ENCODE data around the gene TROAP.
"Not testable (repeated sequence)": the region's sequence is repeated elsewhere in the genome, so short reads cannot be mapped to it uniquely, and the experiment has no call there.

Gene TROAP

GRCh38 chr12:49328816-49329215 is 5.8 kb downstream of the TROAP start:
- Histone ChIP-seq H3K9me3 (ENCODE audit: control insufficient read depth in 5 of 5, low read length in 5 of 5) (no peaks in the 10 kb centered on the region), H3K9ac (ENCODE audit: low read length in 5 of 5) (no peak overlapping the region), H3K4me3 (ENCODE audit: low read depth in 1 of 5, low read length in 5 of 5) (no peak overlapping the region), H3K4me1 (ENCODE audit: control insufficient read depth in 5 of 5, insufficient read depth in 5 of 5, low read length in 5 of 5) (peaks cover 0 to 18% (median 11%) of the 10 kb centered on the region in 5 donors), H3K27me3 (ENCODE audit: control insufficient read depth in 5 of 5, insufficient read depth in 4 of 5, low read length in 5 of 5) (peaks cover 4 to 29% (median 14%) of the 10 kb centered on the region in 5 donors), H3K27ac (ENCODE audit: low read depth, low read length) (no peak overlapping the region), H3K36me3 (ENCODE audit: control insufficient read depth in 5 of 5, insufficient read depth in 5 of 5, low read length in 5 of 5) (no peaks in the 10 kb centered on the region)

GRCh38 chr12:49330032-49330619 is 7.1 kb downstream of the TROAP start:
- Histone ChIP-seq H3K27ac (ENCODE audit: low read depth, low read length) (no peak overlapping the region), H3K36me3 (ENCODE audit: control insufficient read depth in 5 of 5, insufficient read depth in 5 of 5, low read length in 5 of 5) (no peaks in the 10 kb centered on the region), H3K9ac (ENCODE audit: low read length in 5 of 5) (no peak overlapping the region), H3K27me3 (ENCODE audit: control insufficient read depth in 5 of 5, insufficient read depth in 4 of 5, low read length in 5 of 5) (peaks cover 15 to 40% (median 24%) of the 10 kb centered on the region in 5 donors), H3K4me3 (ENCODE audit: low read depth in 1 of 5, low read length in 5 of 5) (no peak overlapping the region), H3K4me1 (ENCODE audit: control insufficient read depth in 5 of 5, insufficient read depth in 5 of 5, low read length in 5 of 5) (peaks cover 0 to 18% (median 11%) of the 10 kb centered on the region in 5 donors), H3K9me3 (ENCODE audit: control insufficient read depth in 5 of 5, low read length in 5 of 5) (no peaks in the 10 kb centered on the region)

GRCh38 chr12:49330631-49331379 is 7.8 kb downstream of the TROAP start:
- H3K27me3 ChIP-seq (ENCODE audit: control insufficient read depth in 5 of 5, insufficient read depth in 4 of 5, low read length in 5 of 5): peaks cover 21 to 47% (median 31%) of the 10 kb centered on the region in 5 donors
- H3K36me3 ChIP-seq (ENCODE audit: control insufficient read depth in 5 of 5, insufficient read depth in 5 of 5, low read length in 5 of 5): no peaks in the 10 kb centered on the region
- no peaks in the 10 kb centered on the region for H3K9me3 ChIP-seq (ENCODE audit: control insufficient read depth in 5 of 5, low read length in 5 of 5)
- no peak overlapping the region for H3K27ac ChIP-seq (ENCODE audit: low read depth, low read length)
- no peak overlapping the region for H3K4me3 ChIP-seq (ENCODE audit: low read depth in 1 of 5, low read length in 5 of 5)
- H3K9ac ChIP-seq (ENCODE audit: low read length in 5 of 5): peak overlapping the region in 1 of 5 donors; percentile 5
- H3K4me1 ChIP-seq (ENCODE audit: control insufficient read depth in 5 of 5, insufficient read depth in 5 of 5, low read length in 5 of 5): peaks cover 0 to 18% (median 11%) of the 10 kb centered on the region in 5 donors

GRCh38 chr12:49331380-49332222 is 8.5 kb downstream of the TROAP start:
- Histone ChIP-seq H3K9me3 (ENCODE audit: control insufficient read depth in 5 of 5, low read length in 5 of 5) (no peaks in the 10 kb centered on the region), H3K4me1 (ENCODE audit: control insufficient read depth in 5 of 5, insufficient read depth in 5 of 5, low read length in 5 of 5) (peaks cover 0 to 26% (median 15%) of the 10 kb centered on the region in 5 donors), H3K9ac (ENCODE audit: low read length in 5 of 5) (peak overlapping the region in 2 of 5 donors; percentile 5 to 7), H3K4me3 (ENCODE audit: low read depth in 1 of 5, low read length in 5 of 5) (no peak overlapping the region), H3K27ac (ENCODE audit: low read depth, low read length) (no peak overlapping the region), H3K36me3 (ENCODE audit: control insufficient read depth in 5 of 5, insufficient read depth in 5 of 5, low read length in 5 of 5) (no peaks in the 10 kb centered on the region), H3K27me3 (ENCODE audit: control insufficient read depth in 5 of 5, insufficient read depth in 4 of 5, low read length in 5 of 5) (peaks cover 29 to 55% (median 39%) of the 10 kb centered on the region in 5 donors)

- Histone ChIP-seq H3K4me1 (ENCODE audit: control insufficient read depth in 5 of 5, insufficient read depth in 5 of 5, low read length in 5 of 5) (peaks cover 0 to 34% (median 21%) of the 10 kb centered on the region in 5 donors), H3K9me3 (ENCODE audit: control insufficient read depth in 5 of 5, low read length in 5 of 5) (no peaks in the 10 kb centered on the region), H3K4me3 (ENCODE audit: low read depth in 1 of 5, low read length in 5 of 5) (no peak overlapping the region), H3K27me3 (ENCODE audit: control insufficient read depth in 5 of 5, insufficient read depth in 4 of 5, low read length in 5 of 5) (peaks cover 34 to 58% (median 46%) of the 10 kb centered on the region in 5 donors), H3K9ac (ENCODE audit: low read length in 5 of 5) (no peak overlapping the region), H3K27ac (ENCODE audit: low read depth, low read length) (no peak overlapping the region), H3K36me3 (ENCODE audit: control insufficient read depth in 5 of 5, insufficient read depth in 5 of 5, low read length in 5 of 5) (no peaks in the 10 kb centered on the region)
Measured at GRCh38 chr12:49332441-49332861, 9.4 kb downstream of the TROAP start.

- H3K4me3 ChIP-seq (ENCODE audit: low read depth in 1 of 5, low read length in 5 of 5): peak overlapping the region in 1 of 5 donors; percentile 31
- no peaks in the 10 kb centered on the region for H3K9me3 ChIP-seq (ENCODE audit: control insufficient read depth in 5 of 5, low read length in 5 of 5)
- peaks cover 36 to 63% (median 50%) of the 10 kb centered on the region in 5 donors for H3K27me3 ChIP-seq (ENCODE audit: control insufficient read depth in 5 of 5, insufficient read depth in 4 of 5, low read length in 5 of 5)
- H3K4me1 ChIP-seq (ENCODE audit: control insufficient read depth in 5 of 5, insufficient read depth in 5 of 5, low read length in 5 of 5): peaks cover 0 to 34% (median 22%) of the 10 kb centered on the region in 5 donors
- H3K27ac ChIP-seq (ENCODE audit: low read depth, low read length): no peak overlapping the region
- peak overlapping the region in 1 of 5 donors; percentile 37 for H3K9ac ChIP-seq (ENCODE audit: low read length in 5 of 5)
- H3K36me3 ChIP-seq (ENCODE audit: control insufficient read depth in 5 of 5, insufficient read depth in 5 of 5, low read length in 5 of 5): no peaks in the 10 kb centered on the region
Measured at GRCh38 chr12:49332891-49333371, 9.9 kb downstream of the TROAP start.

- peaks cover 36 to 71% (median 56%) of the 10 kb centered on the region in 5 donors for H3K27me3 ChIP-seq (ENCODE audit: control insufficient read depth in 5 of 5, insufficient read depth in 4 of 5, low read length in 5 of 5)
Measured at GRCh38 chr12:49333778-49334177, 10.7 kb downstream of the TROAP start.

GRCh38 chr12:49334226-49334625 is 11.2 kb downstream of the TROAP start:
- peaks cover 0 to 34% (median 22%) of the 10 kb centered on the region in 5 donors for H3K4me1 ChIP-seq (ENCODE audit: control insufficient read depth in 5 of 5, insufficient read depth in 5 of 5, low read length in 5 of 5)
- H3K27me3 ChIP-seq (ENCODE audit: control insufficient read depth in 5 of 5, insufficient read depth in 4 of 5, low read length in 5 of 5): peaks cover 36 to 71% (median 61%) of the 10 kb centered on the region in 5 donors
- H3K4me3 ChIP-seq (ENCODE audit: low read depth in 1 of 5, low read length in 5 of 5): no peak overlapping the region
- no peak overlapping the region for H3K27ac ChIP-seq (ENCODE audit: low read depth, low read length)
- H3K36me3 ChIP-seq (ENCODE audit: control insufficient read depth in 5 of 5, insufficient read depth in 5 of 5, low read length in 5 of 5): no peaks in the 10 kb centered on the region
- no peaks in the 10 kb centered on the region for H3K9me3 ChIP-seq (ENCODE audit: control insufficient read depth in 5 of 5, low read length in 5 of 5)
- H3K9ac ChIP-seq (ENCODE audit: low read length in 5 of 5): no peak overlapping the region

More at GRCh38 chr12:49333778-49334177, 10.7 kb downstream of the TROAP start:
- H3K36me3 ChIP-seq (ENCODE audit: control insufficient read depth in 5 of 5, insufficient read depth in 5 of 5, low read length in 5 of 5); H3K4me3 ChIP-seq (ENCODE audit: low read depth in 1 of 5, low read length in 5 of 5); H3K27ac ChIP-seq (ENCODE audit: low read depth, low read length); H3K9ac ChIP-seq (ENCODE audit: low read length in 5 of 5); H3K9me3 ChIP-seq (ENCODE audit: control insufficient read depth in 5 of 5, low read length in 5 of 5): not testable (repeated sequence)
- peaks cover 0 to 34% (median 22%) of the 10 kb centered on the region in 5 donors for H3K4me1 ChIP-seq (ENCODE audit: control insufficient read depth in 5 of 5, insufficient read depth in 5 of 5, low read length in 5 of 5)

GRCh38 chr12:49334681-49335080 is 11.6 kb downstream of the TROAP start:
- Histone ChIP-seq H3K27me3 (ENCODE audit: control insufficient read depth in 5 of 5, insufficient read depth in 4 of 5, low read length in 5 of 5) (peaks cover 36 to 73% (median 61%) of the 10 kb centered on the region in 5 donors), H3K27ac (ENCODE audit: low read depth, low read length) (no peak overlapping the region)

More at GRCh38 chr12:49334681-49335080, 11.6 kb downstream of the TROAP start:
- Histone ChIP-seq H3K9me3 (ENCODE audit: control insufficient read depth in 5 of 5, low read length in 5 of 5) (no peaks in the 10 kb centered on the region), H3K4me1 (ENCODE audit: control insufficient read depth in 5 of 5, insufficient read depth in 5 of 5, low read length in 5 of 5) (peaks cover 0 to 34% (median 22%) of the 10 kb centered on the region in 5 donors), H3K36me3 (ENCODE audit: control insufficient read depth in 5 of 5, insufficient read depth in 5 of 5, low read length in 5 of 5) (no peaks in the 10 kb centered on the region), H3K9ac (ENCODE audit: low read length in 5 of 5) (no peak overlapping the region), H3K4me3 (ENCODE audit: low read depth in 1 of 5, low read length in 5 of 5) (no peak overlapping the region)
